Left lung (tissue), 10 donors: ENCODE data around the gene KLF12. TPM values are rescaled to one million over a fixed set of nuclear protein-coding genes. Genes with fewer than 3 reads are reported as not detected.

Experiments used
- ATAC-seq: fragments of 200-7000 bp; cut with Tn5 transposase; one replicate; pipeline ENCODE4 v1.9.1; 2020; ENCODE audit warnings: moderate library complexity
- DNase-seq, 4 donors: peaks; one replicate each; pipeline ENCODE4 v3.0.0-alpha.2; 2013 to 2020
- H3K27ac ChIP-seq, 2 donors: fragments of 200-600 bp; sonication (generic) in 1 of 2; one replicate each; pipeline versions ENCODE4 v1.5.0 to v1.8.0; 2020 to 2021
- H3K27me3 ChIP-seq, 2 donors: fragments of 200-600 bp; sonication (generic) in 1 of 2; one replicate each; pipeline versions ENCODE4 v1.5.0 to v1.8.0; 2020 to 2021
- H3K36me3 ChIP-seq, 2 donors: fragments of 200-600 bp; sonication (generic) in 1 of 2; one replicate each; pipeline versions ENCODE4 v1.5.0 to v1.8.0; 2020 to 2021
- H3K4me1 ChIP-seq, 2 donors: fragments of 200-600 bp; one replicate each; pipeline ENCODE4 v1.8.0; 2021
- H3K4me3 ChIP-seq, 2 donors: fragments of 200-600 bp; sonication (generic) in 1 of 2; one replicate each; pipeline versions ENCODE4 v1.5.0 to v1.8.0; 2020 to 2021; ENCODE audit warnings: mild to moderate bottlenecking in 1 of 2
- H3K9me3 ChIP-seq, 2 donors: fragments of 200-600 bp; sonication (generic) in 1 of 2; one replicate each; pipeline versions ENCODE4 v1.5.0 to v1.8.0; 2020 to 2021
- intact Hi-C, 2 donors: fragments of 100-400 bp; cut with DNase I; formaldehyde crosslinking; loops; one replicate each; pipeline versions ENCODE4 v1.11.2 to v1.14.2; 2022
- polyA plus RNA-seq, 6 donors: library from polyadenylated mRNA; unstranded; fragments of 120-200 nt; gene quantifications; one replicate each; pipeline ENCODE4 v1.2.1, GENCODE V29; 2013; ENCODE audit not compliant: insufficient read length in 6 of 6
- total RNA-seq, 2 donors: library from RNA; stranded (reverse); fragmentation: NEBNext Ultra II Directional; extraction: Animal tissue kit (Norgen Biotek cat#: 25700); gene quantifications; one replicate each; pipeline ENCODE4 v1.2.1, GENCODE V29; 2021
- TF ChIP-seq, protein P1 (sequence below), 2 donors: fragments of 200-600 bp; sonication (generic) in 1 of 2; IDR thresholded peaks; one replicate each; pipeline versions ENCODE4 v1.5.0 to v1.8.0; 2021; ENCODE audit warnings: antibody characterized with exemption in 2 of 2
- donor health status: DM: no; HTN: yes; CAD: no.
- donor health status: DM: no; HTN: no; CAD: no.

KLF12 gene
- total and polyA plus RNA-seq, 8 donors: 7.8 to 27.7 (median 21.8) TPM

- Histone ChIP-seq H3K4me3 (no peak overlapping the region), H3K27ac (no peak overlapping the region), H3K27me3 (no peaks in the 10 kb centered on the region), H3K4me1 (peaks cover 0 to 4% of the 10 kb centered on the region in 2 donors), H3K9me3 (no peaks in the 10 kb centered on the region), H3K36me3 (no peaks in the 10 kb centered on the region)
- ATAC-seq (no peak), DNase-seq (no peak)
- intact Hi-C loops: no loop called here
- TF ChIP-seq, protein P1, sequence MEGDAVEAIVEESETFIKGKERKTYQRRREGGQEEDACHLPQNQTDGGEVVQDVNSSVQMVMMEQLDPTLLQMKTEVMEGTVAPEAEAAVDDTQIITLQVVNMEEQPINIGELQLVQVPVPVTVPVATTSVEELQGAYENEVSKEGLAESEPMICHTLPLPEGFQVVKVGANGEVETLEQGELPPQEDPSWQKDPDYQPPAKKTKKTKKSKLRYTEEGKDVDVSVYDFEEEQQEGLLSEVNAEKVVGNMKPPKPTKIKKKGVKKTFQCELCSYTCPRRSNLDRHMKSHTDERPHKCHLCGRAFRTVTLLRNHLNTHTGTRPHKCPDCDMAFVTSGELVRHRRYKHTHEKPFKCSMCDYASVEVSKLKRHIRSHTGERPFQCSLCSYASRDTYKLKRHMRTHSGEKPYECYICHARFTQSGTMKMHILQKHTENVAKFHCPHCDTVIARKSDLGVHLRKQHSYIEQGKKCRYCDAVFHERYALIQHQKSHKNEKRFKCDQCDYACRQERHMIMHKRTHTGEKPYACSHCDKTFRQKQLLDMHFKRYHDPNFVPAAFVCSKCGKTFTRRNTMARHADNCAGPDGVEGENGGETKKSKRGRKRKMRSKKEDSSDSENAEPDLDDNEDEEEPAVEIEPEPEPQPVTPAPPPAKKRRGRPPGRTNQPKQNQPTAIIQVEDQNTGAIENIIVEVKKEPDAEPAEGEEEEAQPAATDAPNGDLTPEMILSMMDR (IDR thresholded peaks at IDR 0.05): no peak
Observed at GRCh38 chr13:74090869-74091605, 43.2 kb downstream of the KLF12 start.

DNA sequence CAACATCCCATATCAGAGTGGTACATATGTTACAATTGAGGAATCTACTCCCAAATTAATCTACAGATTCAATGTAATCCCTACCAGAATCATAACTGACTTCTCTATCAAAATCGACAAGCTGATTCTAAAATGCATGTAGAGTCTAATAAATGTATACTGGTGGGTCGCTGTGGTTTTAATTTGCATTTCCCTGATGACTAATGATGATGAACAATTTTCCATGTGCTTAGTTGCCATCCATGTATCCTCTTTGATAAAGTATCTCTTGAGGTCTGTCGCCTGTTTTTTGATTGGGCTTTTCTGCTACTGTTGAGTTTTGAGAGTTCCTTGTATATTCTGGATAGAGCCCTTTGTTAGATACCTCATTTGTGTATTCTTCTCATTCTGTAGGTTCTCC, 43.8 kb downstream of the KLF12 start:
- no peaks in the 10 kb centered on the region for H3K36me3 ChIP-seq
- ATAC-seq (no peak), DNase-seq (no peak)
- TF ChIP-seq, protein P1 (IDR thresholded peaks at IDR 0.05): no peak
- intact Hi-C loops: no loop called here
- no peaks in the 10 kb centered on the region for H3K27me3 ChIP-seq
- H3K27ac ChIP-seq: no peak overlapping the region
- peaks cover 0 to 4% of the 10 kb centered on the region in 2 donors for H3K4me1 ChIP-seq
- H3K9me3 ChIP-seq: no peaks in the 10 kb centered on the region
- no peak overlapping the region for H3K4me3 ChIP-seq

DNA sequence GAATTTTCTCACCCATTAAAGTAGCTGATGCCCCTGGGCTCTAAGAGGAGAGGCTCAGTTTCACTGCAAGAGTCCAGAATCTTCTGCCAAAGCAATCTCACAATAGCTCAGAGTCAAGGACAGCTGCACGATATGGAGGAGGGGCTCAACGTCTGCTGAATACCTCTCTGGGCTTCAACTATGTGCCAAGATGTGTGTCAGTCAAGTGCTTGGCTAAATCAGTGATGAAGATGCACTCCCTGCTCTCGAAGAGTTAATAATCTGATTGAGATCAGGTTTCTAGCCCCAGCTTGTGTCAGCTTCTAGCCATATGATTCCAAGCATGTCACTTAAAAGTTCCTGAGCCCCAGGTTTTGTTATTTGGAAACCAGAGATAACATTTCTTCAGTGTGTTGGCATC, 46.8 kb downstream of the KLF12 start:
- no peak for DNase-seq
- Histone ChIP-seq H3K4me1 (peaks cover 0 to 4% of the 10 kb centered on the region in 2 donors), H3K36me3 (no peaks in the 10 kb centered on the region), H3K4me3 (no peak overlapping the region), H3K27ac (no peak overlapping the region), H3K9me3 (no peaks in the 10 kb centered on the region), H3K27me3 (no peaks in the 10 kb centered on the region)
- intact Hi-C loops: no loop called here
- TF ChIP-seq, protein P1 (IDR thresholded peaks at IDR 0.05): no peak
- ATAC-seq: no peak
